Keratinocyte (primary cell): ENCODE measurements around the gene RSPH1. TPM values are rescaled to one million over a fixed set of nuclear protein-coding genes. Genes with fewer than 3 reads are reported as not detected.

ENCODE experiments used
- DNase-seq: peaks from one replicate; pipeline ENCODE4 v3.0.0-alpha.2; 2011; ENCODE audit warnings: low read depth, missing footprints, low spot score
- FAIRE-seq: peaks from 2 replicates; lab custom pipeline; 2011; peaks lifted over from hg19 to GRCh38; lab: Jason Lieb, UNC
- H2AFZ ChIP-seq: 2 replicates; pipeline ENCODE4 v1.6.0; 2012; ENCODE audit warnings: low read length, control low read depth, inconsistent platforms; ENCODE audit not compliant: control insufficient read depth
- H3K27ac ChIP-seq: 2 replicates; pipeline ENCODE4 v1.5.1; 2011; ENCODE audit warnings: low read length; ENCODE audit not compliant: control insufficient read depth, insufficient read depth
- H3K27me3 ChIP-seq: 3 replicates; pipeline ENCODE4 v1.6.0; 2011; ENCODE audit warnings: low read length; ENCODE audit not compliant: control insufficient read depth, insufficient read depth; ENCODE audit errors: extremely low read depth
- H3K36me3 ChIP-seq, 2 experiments: 2 replicates in 1 of 2; 3 replicates in 1 of 2; pipeline ENCODE4 v1.5.1; 2011; ENCODE audit warnings: low read length in 2 of 2, mild to moderate bottlenecking in 1 of 2; ENCODE audit not compliant: control insufficient read depth in 2 of 2, insufficient read depth in 2 of 2; ENCODE audit errors: extremely low read depth in 1 of 2
- H3K4me1 ChIP-seq: 3 replicates; pipeline ENCODE4 v1.5.1; 2011; ENCODE audit warnings: low read length; ENCODE audit not compliant: control insufficient read depth, insufficient read depth; ENCODE audit errors: extremely low read depth
- H3K4me2 ChIP-seq: 3 replicates; pipeline ENCODE4 v1.6.0; 2011; ENCODE audit warnings: low read depth, low read length; ENCODE audit not compliant: control insufficient read depth, insufficient read depth; ENCODE audit errors: extremely low read depth
- H3K4me3 ChIP-seq, 3 experiments: fragments of 200-600 bp in 1 of 3; sonication (generic) in 1 of 3; 2 replicates in 2 of 3; 3 replicates in 1 of 3; pipeline ENCODE4 v1.5.1; 2011 to 2016; ENCODE audit warnings: low read length in 3 of 3, mild to moderate bottlenecking in 3 of 3, control low read depth in 2 of 3, inconsistent platforms in 1 of 3, low read depth in 1 of 3, mixed read lengths in 1 of 3, mixed run types in 1 of 3, moderate library complexity in 1 of 3; ENCODE audit not compliant: control insufficient read depth in 2 of 3, insufficient read depth in 2 of 3; ENCODE audit errors: extremely low read depth in 1 of 3
- H3K79me2 ChIP-seq: 2 replicates; pipeline ENCODE4 v1.6.0; 2012; ENCODE audit warnings: low read length; ENCODE audit not compliant: control insufficient read depth, insufficient read depth
- H3K9ac ChIP-seq: 3 replicates; pipeline ENCODE4 v1.6.0; 2011; ENCODE audit warnings: low read length; ENCODE audit not compliant: control insufficient read depth, insufficient read depth; ENCODE audit errors: extremely low read depth
- H3K9me1 ChIP-seq: 3 replicates; pipeline ENCODE4 v1.6.0; 2011; ENCODE audit warnings: low read length; ENCODE audit not compliant: control insufficient read depth, insufficient read depth; ENCODE audit errors: extremely low read depth
- H3K9me3 ChIP-seq: 2 replicates; pipeline ENCODE4 v1.5.1; 2012; ENCODE audit warnings: low read depth, low read length; ENCODE audit not compliant: control insufficient read depth
- H4K20me1 ChIP-seq: 3 replicates; pipeline ENCODE4 v1.6.0; 2011; ENCODE audit warnings: low read length; ENCODE audit not compliant: control insufficient read depth, insufficient read depth; ENCODE audit errors: extremely low read depth
- EZH2 ChIP-seq: IDR thresholded peaks from one replicate; pipeline ENCODE4 v1.6.1; 2012; ENCODE audit warnings: inconsistent platforms, mild to moderate bottlenecking, low read length, moderate library complexity
- dilution Hi-C: fragments of 300-500 bp; cut with MboI; formaldehyde crosslinking; loops from one replicate; pipeline ENCODE4 v1.7.0; 2020; ENCODE audit warnings: low sequenced_read_pairs; ENCODE audit not compliant: extremely low pct_ligation_motif_present
- polyA plus RNA-seq, 5 experiments: library from polyadenylated mRNA; depleted of rRNA in 3 of 5; stranded (reverse) in 3 of 5; stranded (forward) in 1 of 5; unstranded in 1 of 5; fragments of >200 nt; gene quantifications; 1 replicate in 1 of 5; 2 replicates in 3 of 5; 3 replicates in 1 of 5; pipeline versions ENCODE4 v1.2.1 to v1.2.3, GENCODE V29; 2011 to 2012; ENCODE audit warnings: missing spikeins in 2 of 5, low read depth in 1 of 5, low replicate concordance in 1 of 5
- TF ChIP-seq, protein P1 (sequence below), 3 experiments: IDR thresholded peaks in 1 of 3; conservative IDR thresholded peaks in 1 of 3; optimal IDR thresholded peaks in 1 of 3; 2 replicates in 2 of 3; 3 replicates in 1 of 3; pipeline versions ENCODE3 to v1.5.1; 2011; ENCODE audit warnings: low read length in 3 of 3, mild to moderate bottlenecking in 3 of 3, moderate library complexity in 2 of 3, control low read depth in 1 of 3, inconsistent platforms in 1 of 3; ENCODE audit not compliant: insufficient read depth in 2 of 3; ENCODE audit errors: extremely low read depth in 1 of 3

Gene RSPH1
- polyA plus RNA-seq, 1 donor (not counting 4 experiments of a cell fraction or from before 2014, with no cell fraction given) = 0.50 TPM

DNA sequence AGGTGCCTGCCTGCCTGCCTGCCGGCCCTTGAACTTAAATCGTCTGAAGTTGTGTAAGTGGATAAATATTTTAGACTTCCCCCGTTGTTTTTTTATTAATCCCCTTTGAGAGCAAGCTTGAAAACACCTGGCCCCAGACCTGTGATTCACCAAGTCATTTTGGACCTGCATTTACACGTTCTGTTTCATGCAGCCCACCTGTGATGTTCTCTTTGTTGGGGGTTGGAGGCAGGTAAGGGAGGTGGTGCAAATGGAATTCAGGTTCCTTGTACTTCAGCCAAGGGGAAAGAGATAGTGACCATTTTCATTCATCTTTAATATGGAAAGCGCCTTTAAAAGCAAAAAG, 18.8 kb upstream of the RSPH1 start:
- H3K9me1 ChIP-seq = no peaks in the 10 kb centered on the region
- no peaks in the 10 kb centered on the region for H3K79me2 ChIP-seq
- no peaks in the 10 kb centered on the region for H4K20me1 ChIP-seq
- peak overlapping the region; percentile 72 to 83 (median 75) for H3K4me3 ChIP-seq
- dilution Hi-C loops = no loop called here
- peak overlapping the region; percentile 78 for H2AFZ ChIP-seq
- DNase-seq (no peak), FAIRE-seq (no peak)
- peak overlapping the region; percentile 84 for H3K4me2 ChIP-seq
- TF ChIP-seq EZH2 = no peak
- TF ChIP-seq, protein P1, sequence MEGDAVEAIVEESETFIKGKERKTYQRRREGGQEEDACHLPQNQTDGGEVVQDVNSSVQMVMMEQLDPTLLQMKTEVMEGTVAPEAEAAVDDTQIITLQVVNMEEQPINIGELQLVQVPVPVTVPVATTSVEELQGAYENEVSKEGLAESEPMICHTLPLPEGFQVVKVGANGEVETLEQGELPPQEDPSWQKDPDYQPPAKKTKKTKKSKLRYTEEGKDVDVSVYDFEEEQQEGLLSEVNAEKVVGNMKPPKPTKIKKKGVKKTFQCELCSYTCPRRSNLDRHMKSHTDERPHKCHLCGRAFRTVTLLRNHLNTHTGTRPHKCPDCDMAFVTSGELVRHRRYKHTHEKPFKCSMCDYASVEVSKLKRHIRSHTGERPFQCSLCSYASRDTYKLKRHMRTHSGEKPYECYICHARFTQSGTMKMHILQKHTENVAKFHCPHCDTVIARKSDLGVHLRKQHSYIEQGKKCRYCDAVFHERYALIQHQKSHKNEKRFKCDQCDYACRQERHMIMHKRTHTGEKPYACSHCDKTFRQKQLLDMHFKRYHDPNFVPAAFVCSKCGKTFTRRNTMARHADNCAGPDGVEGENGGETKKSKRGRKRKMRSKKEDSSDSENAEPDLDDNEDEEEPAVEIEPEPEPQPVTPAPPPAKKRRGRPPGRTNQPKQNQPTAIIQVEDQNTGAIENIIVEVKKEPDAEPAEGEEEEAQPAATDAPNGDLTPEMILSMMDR (optimal IDR thresholded peaks at IDR 0.05 in 1 of 3, IDR thresholded peaks at IDR 0.05 in 1 of 3, conservative IDR thresholded peaks at IDR 0.05 in 1 of 3; ENCODE audit: extremely low read depth in 1 of 3, insufficient read depth in 2 of 3, low read length in 3 of 3) = no peak
- no peaks in the 10 kb centered on the region for H3K27me3 ChIP-seq
- peaks cover 10% of the 10 kb centered on the region for H3K4me1 ChIP-seq
- peaks cover 3 to 9% of the 10 kb centered on the region in 2 experiments for H3K36me3 ChIP-seq
- peak overlapping the region; percentile 72 for H3K9ac ChIP-seq
- H3K27ac ChIP-seq = peak overlapping the region; percentile 47
- H3K9me3 ChIP-seq = no peaks in the 10 kb centered on the region

DNA sequence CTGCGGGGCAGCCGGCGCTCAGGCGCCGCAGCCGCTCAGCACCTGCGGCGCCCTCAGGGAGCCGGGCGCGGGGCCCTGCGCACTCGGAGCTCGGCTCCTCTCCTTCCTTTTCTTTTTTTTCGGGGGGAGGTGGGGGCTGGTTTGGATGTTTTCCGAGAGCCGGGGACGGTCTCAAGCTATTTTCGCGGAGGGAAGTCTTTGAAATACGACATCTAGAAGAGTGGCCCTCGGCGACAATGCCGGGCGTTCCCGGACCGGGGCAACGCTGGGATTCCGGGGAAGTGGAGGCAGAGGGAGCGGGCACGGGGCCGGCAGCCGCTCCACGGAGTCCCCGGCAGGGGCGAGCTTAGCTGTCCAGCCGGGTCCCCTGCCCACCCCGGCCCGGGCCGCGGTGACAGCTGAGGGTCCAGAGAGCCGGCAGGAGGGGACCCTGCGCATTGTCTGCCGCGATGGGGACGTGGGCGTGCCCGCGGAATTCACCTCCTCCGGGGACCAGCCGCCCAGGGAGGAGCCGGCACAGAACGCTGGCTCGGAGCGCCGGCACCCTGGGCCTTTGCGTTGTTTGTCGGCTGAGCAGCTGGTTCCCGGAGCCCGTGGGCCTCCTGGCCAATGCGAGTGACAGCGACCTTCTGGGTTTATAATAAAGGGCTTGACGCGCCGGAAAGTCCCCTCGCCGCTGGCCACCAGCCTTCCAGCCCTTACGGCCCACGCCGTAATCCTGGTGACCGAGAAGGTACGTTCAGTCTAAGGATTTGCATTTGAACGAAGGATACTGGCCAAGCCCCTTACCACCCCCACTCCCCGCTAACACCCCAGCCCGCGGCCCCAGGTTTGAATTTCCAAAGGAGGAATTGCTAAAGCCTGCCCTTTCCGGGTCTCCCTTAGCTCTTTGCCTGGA, 18.2 kb upstream of the RSPH1 start:
- DNase-seq = no peak
- peaks cover 3 to 9% of the 10 kb centered on the region in 2 experiments for H3K36me3 ChIP-seq
- no peak for TF ChIP-seq EZH2
- TF ChIP-seq, protein P1 (optimal IDR thresholded peaks at IDR 0.05 in 1 of 3, IDR thresholded peaks at IDR 0.05 in 1 of 3, conservative IDR thresholded peaks at IDR 0.05 in 1 of 3; ENCODE audit: extremely low read depth in 1 of 3, insufficient read depth in 2 of 3, low read length in 3 of 3) = no peak
- dilution Hi-C loops = no loop called here
- peak overlapping the region; percentile 72 to 83 (median 75) for H3K4me3 ChIP-seq
- no peaks in the 10 kb centered on the region for H3K79me2 ChIP-seq
- no peaks in the 10 kb centered on the region for H3K27me3 ChIP-seq
- H2AFZ ChIP-seq = peak overlapping the region; percentile 78
- H3K27ac ChIP-seq = peak overlapping the region; percentile 47
- H3K9me1 ChIP-seq = no peaks in the 10 kb centered on the region
- H3K4me1 ChIP-seq = peaks cover 10% of the 10 kb centered on the region
- no peaks in the 10 kb centered on the region for H4K20me1 ChIP-seq
- FAIRE-seq = no peak
- no peaks in the 10 kb centered on the region for H3K9me3 ChIP-seq
- H3K4me2 ChIP-seq = peak overlapping the region; percentile 84
- H3K9ac ChIP-seq = peak overlapping the region; percentile 72
